ENCODE measurements around the gene JMJD1C.

Gene JMJD1C

DNA sequence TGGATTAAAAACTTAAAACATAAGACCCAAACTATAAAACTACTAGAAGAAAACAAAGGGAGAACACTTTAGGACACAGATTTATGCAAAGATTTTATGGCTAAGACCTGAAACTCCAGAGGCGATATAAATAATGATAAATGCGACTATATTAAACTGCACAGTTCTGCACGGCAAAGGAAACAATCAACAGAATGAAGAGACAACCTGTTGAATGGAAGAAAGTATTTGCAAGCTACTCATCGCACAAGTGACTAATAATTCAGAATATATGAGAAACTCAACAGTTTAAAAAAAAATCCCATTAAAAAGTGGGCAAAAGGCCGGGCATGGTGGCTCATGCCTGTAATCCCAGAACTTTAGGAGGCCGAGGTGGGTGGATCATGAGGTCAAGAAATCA, 73.6 kb downstream of the JMJD1C start:
- H3K27me3 ChIP-seq (ENCODE audit: insufficient read depth, insufficient read length) = no peaks in the 10 kb centered on the region
- no peak overlapping the region for H3K4me3 ChIP-seq (ENCODE audit: insufficient read length, low read depth)
- H3K36me3 ChIP-seq (ENCODE audit: insufficient read depth, insufficient read length, low read length) = no peaks in the 10 kb centered on the region
- no peak for TF ChIP-seq SUZ12 (IDR thresholded peaks at IDR 0.05; ENCODE audit: extremely low read depth, insufficient read depth, insufficient read length)
- no peak for TF ChIP-seq YY1 (IDR thresholded peaks at IDR 0.05; ENCODE audit: insufficient read depth, insufficient read length)
- no peak for TF ChIP-seq ZNF274 (IDR thresholded peaks at IDR 0.05; ENCODE audit: low read depth, low read length)
- H3K9me3 ChIP-seq (ENCODE audit: insufficient read depth, low read length) = 0 out of 2 replicates have a peak, but pooled peaks cover 7% of the 10 kb centered on the region
- no peaks in the 10 kb centered on the region for H3K4me1 ChIP-seq (ENCODE audit: insufficient read depth, insufficient read length)
- no peak overlapping the region for H3K9ac ChIP-seq (ENCODE audit: insufficient read length, low read depth)
- no peak for DNase-seq (ENCODE audit: low read depth, low spot score)

DNA sequence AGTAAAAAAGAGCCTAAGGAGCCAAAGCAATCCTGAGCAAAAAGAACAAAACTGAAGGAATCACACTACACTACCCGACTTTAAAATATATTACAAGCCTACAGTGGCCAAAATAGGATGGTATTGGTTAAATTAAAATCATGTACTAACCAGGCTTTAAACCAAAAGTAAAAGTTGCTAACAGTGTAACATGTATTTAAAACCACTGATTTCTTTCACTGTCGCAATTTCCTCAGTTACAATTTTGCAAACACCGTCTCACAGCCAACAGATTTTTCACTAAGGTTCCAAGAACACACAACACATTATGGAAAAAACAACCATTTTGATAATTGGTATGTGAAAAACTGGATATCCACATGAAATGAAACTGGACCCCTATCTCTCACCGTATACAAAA, 74.0 kb downstream of the JMJD1C start:
- no peaks in the 10 kb centered on the region for H3K36me3 ChIP-seq (ENCODE audit: insufficient read depth, insufficient read length, low read length)
- TF ChIP-seq YY1 (IDR thresholded peaks at IDR 0.05; ENCODE audit: insufficient read depth, insufficient read length) (no peak), SUZ12 (IDR thresholded peaks at IDR 0.05; ENCODE audit: extremely low read depth, insufficient read depth, insufficient read length) (no peak), ZNF274 (IDR thresholded peaks at IDR 0.05; ENCODE audit: low read depth, low read length) (no peak)
- no peaks in the 10 kb centered on the region for H3K27me3 ChIP-seq (ENCODE audit: insufficient read depth, insufficient read length)
- H3K9ac ChIP-seq (ENCODE audit: insufficient read length, low read depth) = no peak overlapping the region
- no peak for DNase-seq (ENCODE audit: low read depth, low spot score)
- H3K4me1 ChIP-seq (ENCODE audit: insufficient read depth, insufficient read length) = no peaks in the 10 kb centered on the region
- H3K4me3 ChIP-seq (ENCODE audit: insufficient read length, low read depth) = no peak overlapping the region
- H3K9me3 ChIP-seq (ENCODE audit: insufficient read depth, low read length) = 0 out of 2 replicates have a peak, but pooled peaks cover 7% of the 10 kb centered on the region

DNA sequence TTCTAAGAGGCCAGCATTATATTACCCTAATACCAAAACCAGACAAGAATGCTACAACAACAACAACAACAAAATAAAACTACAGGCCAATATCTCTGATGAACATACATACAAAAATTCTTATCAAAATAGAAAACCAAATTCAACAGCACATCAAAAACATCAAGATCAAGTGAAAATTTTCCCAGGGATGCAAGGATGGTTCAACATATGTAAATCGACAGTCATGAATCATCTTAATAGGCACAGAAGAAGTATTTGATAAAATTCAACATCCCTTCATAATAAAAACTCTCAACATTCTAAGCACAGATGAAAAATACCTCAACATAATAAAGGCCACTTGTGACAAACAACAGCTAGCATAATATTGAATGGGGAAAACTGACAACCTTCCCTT, 75.3 kb downstream of the JMJD1C start:
- TF ChIP-seq YY1 (IDR thresholded peaks at IDR 0.05; ENCODE audit: insufficient read depth, insufficient read length) = no peak
- no peak for TF ChIP-seq ZNF274 (IDR thresholded peaks at IDR 0.05; ENCODE audit: low read depth, low read length)
- no peak for TF ChIP-seq SUZ12 (IDR thresholded peaks at IDR 0.05; ENCODE audit: extremely low read depth, insufficient read depth, insufficient read length)
- DNase-seq (ENCODE audit: low read depth, low spot score) = no peak
- Histone ChIP-seq H3K27me3 (ENCODE audit: insufficient read depth, insufficient read length) (no peaks in the 10 kb centered on the region), H3K36me3 (ENCODE audit: insufficient read depth, insufficient read length, low read length) (no peaks in the 10 kb centered on the region), H3K9me3 (ENCODE audit: insufficient read depth, low read length) (0 out of 2 replicates have a peak, but pooled peaks cover 7% of the 10 kb centered on the region), H3K4me1 (ENCODE audit: insufficient read depth, insufficient read length) (no peaks in the 10 kb centered on the region), H3K4me3 (ENCODE audit: insufficient read length, low read depth) (no peak overlapping the region), H3K9ac (ENCODE audit: insufficient read length, low read depth) (no peak overlapping the region)

DNA sequence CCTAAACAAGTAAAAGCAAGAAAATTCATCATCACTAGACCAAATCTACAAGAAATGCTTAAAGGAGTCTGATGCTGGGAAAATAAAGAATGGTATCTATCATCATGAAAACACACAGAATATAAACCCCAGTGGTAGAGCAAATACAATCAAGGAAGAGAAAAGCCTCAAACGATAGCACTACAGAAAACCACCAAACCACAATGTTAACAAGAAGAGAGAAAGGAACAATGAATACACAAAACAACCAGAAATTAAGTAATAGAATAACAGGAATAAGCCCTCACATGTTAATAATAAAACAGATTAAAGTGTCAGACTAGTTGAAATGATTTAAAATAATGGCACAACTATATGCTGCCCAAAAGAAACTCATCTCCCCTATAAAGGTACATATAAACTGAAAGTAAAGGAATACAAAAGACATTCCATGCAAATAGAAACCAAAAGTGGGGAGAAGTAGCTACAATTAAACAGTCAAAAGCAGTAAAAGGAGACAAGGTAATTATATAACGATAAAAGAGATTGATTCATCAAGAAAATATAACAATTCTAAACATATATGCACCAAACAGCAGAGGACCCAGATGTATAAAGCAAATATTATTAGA, 77.3 kb downstream of the JMJD1C start:
- Histone ChIP-seq H3K4me1 (ENCODE audit: insufficient read depth, insufficient read length) (no peaks in the 10 kb centered on the region), H3K9ac (ENCODE audit: insufficient read length, low read depth) (no peak overlapping the region), H3K36me3 (ENCODE audit: insufficient read depth, insufficient read length, low read length) (no peaks in the 10 kb centered on the region), H3K4me3 (ENCODE audit: insufficient read length, low read depth) (no peak overlapping the region), H3K9me3 (ENCODE audit: insufficient read depth, low read length) (0 out of 2 replicates have a peak, but pooled peaks cover 7% of the 10 kb centered on the region), H3K27me3 (ENCODE audit: insufficient read depth, insufficient read length) (no peaks in the 10 kb centered on the region)
- TF ChIP-seq SUZ12 (IDR thresholded peaks at IDR 0.05; ENCODE audit: extremely low read depth, insufficient read depth, insufficient read length) = no peak
- TF ChIP-seq ZNF274 (IDR thresholded peaks at IDR 0.05; ENCODE audit: low read depth, low read length) = no peak
- no peak for TF ChIP-seq YY1 (IDR thresholded peaks at IDR 0.05; ENCODE audit: insufficient read depth, insufficient read length)
- no peak for DNase-seq (ENCODE audit: low read depth, low spot score)

DNA sequence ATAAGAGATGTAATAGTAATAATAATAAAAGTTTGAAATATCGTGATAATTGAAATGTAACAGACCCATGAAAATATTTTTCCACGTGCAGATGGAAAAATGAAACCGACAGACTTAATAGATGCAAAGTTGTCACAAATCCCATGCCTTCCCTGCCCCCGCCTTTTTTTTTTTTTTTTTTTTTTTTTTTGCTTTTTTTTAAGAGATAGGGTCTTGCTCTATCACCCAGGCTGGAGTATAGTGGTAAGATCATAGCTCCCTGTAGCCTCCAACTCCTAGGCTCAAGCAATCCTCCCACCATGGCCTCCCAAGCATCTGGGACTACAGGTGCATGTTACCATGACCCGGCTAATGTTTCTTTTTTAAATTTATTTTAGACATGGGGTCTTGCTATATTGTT, 80.5 kb downstream of the JMJD1C start:
- no peak for TF ChIP-seq ZNF274 (IDR thresholded peaks at IDR 0.05; ENCODE audit: low read depth, low read length)
- no peak for TF ChIP-seq YY1 (IDR thresholded peaks at IDR 0.05; ENCODE audit: insufficient read depth, insufficient read length)
- no peak for TF ChIP-seq SUZ12 (IDR thresholded peaks at IDR 0.05; ENCODE audit: extremely low read depth, insufficient read depth, insufficient read length)
- Histone ChIP-seq H3K4me1 (ENCODE audit: insufficient read depth, insufficient read length) (no peaks in the 10 kb centered on the region), H3K27me3 (ENCODE audit: insufficient read depth, insufficient read length) (no peaks in the 10 kb centered on the region), H3K4me3 (ENCODE audit: insufficient read length, low read depth) (no peak overlapping the region), H3K9ac (ENCODE audit: insufficient read length, low read depth) (no peak overlapping the region), H3K36me3 (ENCODE audit: insufficient read depth, insufficient read length, low read length) (no peaks in the 10 kb centered on the region), H3K9me3 (ENCODE audit: insufficient read depth, low read length) (no peaks in the 10 kb centered on the region)
- no peak for DNase-seq (ENCODE audit: low read depth, low spot score)

DNA sequence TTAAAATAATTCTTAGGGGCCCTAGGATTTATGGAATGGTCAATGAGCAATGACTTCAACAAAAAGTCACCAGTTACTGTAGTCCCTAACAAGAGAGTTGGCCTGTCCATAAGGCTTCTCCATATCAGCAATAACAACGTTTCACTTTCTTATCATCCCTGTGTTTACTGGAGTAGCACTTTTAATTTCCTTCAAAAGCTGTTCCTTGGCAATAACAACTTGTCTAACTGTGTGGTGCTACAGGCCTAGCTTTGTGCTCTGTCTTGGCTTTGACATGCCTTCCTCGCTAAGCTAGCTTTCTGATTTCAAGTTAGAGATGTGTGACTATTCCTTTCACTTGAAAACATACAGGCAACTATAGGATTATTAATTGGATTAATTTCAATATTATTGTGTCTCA, 81.1 kb downstream of the JMJD1C start:
- Histone ChIP-seq H3K4me3 (ENCODE audit: insufficient read length, low read depth) (no peak overlapping the region), H3K9me3 (ENCODE audit: insufficient read depth, low read length) (no peaks in the 10 kb centered on the region), H3K27me3 (ENCODE audit: insufficient read depth, insufficient read length) (no peaks in the 10 kb centered on the region), H3K4me1 (ENCODE audit: insufficient read depth, insufficient read length) (no peaks in the 10 kb centered on the region), H3K9ac (ENCODE audit: insufficient read length, low read depth) (no peak overlapping the region), H3K36me3 (ENCODE audit: insufficient read depth, insufficient read length, low read length) (no peaks in the 10 kb centered on the region)
- TF ChIP-seq YY1 (IDR thresholded peaks at IDR 0.05; ENCODE audit: insufficient read depth, insufficient read length) (no peak), ZNF274 (IDR thresholded peaks at IDR 0.05; ENCODE audit: low read depth, low read length) (no peak), SUZ12 (IDR thresholded peaks at IDR 0.05; ENCODE audit: extremely low read depth, insufficient read depth, insufficient read length) (no peak)
- DNase-seq (ENCODE audit: low read depth, low spot score) = no peak

DNA sequence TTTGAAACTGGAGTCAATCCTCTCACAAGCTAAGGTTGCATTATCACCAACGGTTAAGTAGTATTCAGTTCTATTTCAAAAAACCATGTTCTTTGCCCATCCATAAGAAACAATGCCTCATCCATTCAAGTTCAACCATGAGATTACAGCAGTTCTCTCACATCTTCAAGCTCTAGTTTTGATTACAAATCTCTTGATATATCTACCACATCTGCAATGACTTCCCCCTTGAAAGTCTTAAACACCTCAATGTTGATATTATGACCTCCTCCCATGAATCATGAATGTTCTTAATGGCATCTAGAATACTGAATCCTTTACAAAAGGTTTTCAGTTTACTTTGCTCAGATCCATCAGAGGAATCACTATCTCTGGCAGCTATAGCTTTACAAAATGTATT, 81.8 kb downstream of the JMJD1C start:
- Histone ChIP-seq H3K4me1 (ENCODE audit: insufficient read depth, insufficient read length) (no peaks in the 10 kb centered on the region), H3K9ac (ENCODE audit: insufficient read length, low read depth) (no peak overlapping the region), H3K9me3 (ENCODE audit: insufficient read depth, low read length) (no peaks in the 10 kb centered on the region), H3K4me3 (ENCODE audit: insufficient read length, low read depth) (no peak overlapping the region), H3K36me3 (ENCODE audit: insufficient read depth, insufficient read length, low read length) (peaks cover 5% of the 10 kb centered on the region), H3K27me3 (ENCODE audit: insufficient read depth, insufficient read length) (no peaks in the 10 kb centered on the region)
- DNase-seq (ENCODE audit: low read depth, low spot score) = no peak
- no peak for TF ChIP-seq ZNF274 (IDR thresholded peaks at IDR 0.05; ENCODE audit: low read depth, low read length)
- no peak for TF ChIP-seq SUZ12 (IDR thresholded peaks at IDR 0.05; ENCODE audit: extremely low read depth, insufficient read depth, insufficient read length)
- no peak for TF ChIP-seq YY1 (IDR thresholded peaks at IDR 0.05; ENCODE audit: insufficient read depth, insufficient read length)

Data from NT2/D1 (cell line).